SIG-M5 (cell line): Measurements from ENCODE around the gene VPS8.
"Not testable (repeated sequence)": the region's sequence is repeated elsewhere in the genome, so short reads cannot be mapped to it uniquely, and the experiment has no call there.

ENCODE experiments used
- DNase-seq: peaks from one replicate; lab custom pipeline; 2025; lab: John Stamatoyannopoulos, UW

The VPS8 gene

DNA sequence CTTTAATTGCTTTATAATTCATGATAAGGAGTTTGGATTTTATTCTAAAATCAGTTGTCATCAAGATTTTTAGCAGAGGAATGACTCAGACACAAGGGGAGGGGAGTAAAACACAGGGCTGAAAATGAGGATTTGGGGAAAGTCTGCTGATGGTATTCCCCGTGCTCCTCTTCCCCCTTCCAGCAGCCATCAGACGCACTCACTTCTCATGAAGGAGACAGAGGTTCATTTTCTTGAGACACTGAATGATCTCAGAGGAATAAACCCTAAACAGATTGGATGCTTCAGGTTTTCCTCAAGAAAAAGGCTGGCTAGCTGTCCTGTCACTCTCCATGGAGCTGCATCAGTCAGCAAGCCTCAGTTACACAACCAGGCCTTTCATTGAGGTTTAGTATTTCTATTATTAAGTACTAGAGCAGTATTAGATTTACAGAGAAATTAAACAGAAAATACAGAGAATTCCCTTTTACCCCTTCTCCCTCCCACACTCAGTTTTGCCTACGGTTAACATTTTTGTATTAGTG, 174.5 kb downstream of the VPS8 start:
- no peak for DNase-seq

GRCh38 chr3:184993394-184993793, 181.4 kb downstream of the VPS8 start:
- no peak for DNase-seq

DNA sequence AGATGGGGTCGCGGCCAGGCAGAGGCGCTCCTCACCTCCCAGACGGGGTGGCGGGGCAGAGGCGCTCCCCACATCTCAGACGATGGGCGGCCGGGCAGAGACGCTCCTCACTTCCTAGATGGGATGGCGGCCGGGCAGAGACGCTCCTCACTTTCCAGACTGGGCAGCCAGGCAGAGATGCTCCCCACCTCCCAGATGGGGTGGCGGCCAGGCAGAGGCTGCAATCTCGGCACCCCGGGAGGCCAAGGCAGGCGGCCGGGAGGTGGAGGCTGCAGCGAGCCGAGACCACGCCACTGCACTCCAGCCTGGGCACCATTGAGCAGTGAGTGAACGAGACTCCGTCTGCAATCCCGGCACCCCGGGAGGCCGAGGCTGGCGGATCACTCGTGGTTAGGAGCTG, 191.9 kb downstream of the VPS8 start:
- DNase-seq: not testable (repeated sequence)

DNA sequence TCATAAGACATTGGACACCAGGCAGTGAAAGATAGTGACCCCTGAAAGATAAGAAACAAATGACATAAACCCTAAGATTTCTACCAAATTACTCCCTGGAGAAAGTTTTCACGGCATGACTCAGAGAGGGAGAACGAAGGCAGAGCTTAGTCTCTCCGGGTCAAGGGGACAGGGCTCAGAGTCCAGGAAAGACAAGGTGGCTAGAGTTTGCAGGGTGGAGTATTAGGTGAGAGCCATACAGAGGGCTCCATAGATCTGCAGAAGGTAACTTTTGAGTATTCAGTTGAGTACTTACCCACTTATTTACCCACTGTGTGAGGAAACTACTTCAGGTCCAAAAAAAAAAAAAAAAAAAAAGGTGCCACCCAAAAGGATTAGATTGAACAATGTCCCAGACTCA, 197.7 kb downstream of the VPS8 start:
- DNase-seq: no peak

DNA sequence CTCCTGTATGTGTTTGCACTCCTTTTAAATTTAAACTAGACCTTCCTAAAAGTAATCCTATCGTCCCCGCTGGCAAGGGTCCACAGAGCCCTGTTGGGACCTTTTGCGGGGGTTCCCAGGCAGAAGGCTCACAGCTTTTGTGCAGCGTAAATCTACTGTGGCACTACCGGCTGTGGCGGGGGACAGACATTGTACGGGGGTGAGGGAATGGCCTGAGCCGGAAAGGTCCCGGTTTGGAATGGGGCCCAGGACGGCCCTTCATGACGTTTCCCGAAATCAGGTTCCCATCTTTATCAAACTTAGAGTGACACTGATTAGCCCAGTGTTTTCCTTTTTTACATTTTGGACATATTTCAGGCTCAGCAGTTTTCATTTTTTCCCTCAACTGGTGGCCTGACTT, 205.6 kb downstream of the VPS8 start:
- DNase-seq: not testable (repeated sequence)

- DNase-seq: not testable (repeated sequence)
Observed at GRCh38 chr3:185017996-185018395, 206.0 kb downstream of the VPS8 start.

DNA sequence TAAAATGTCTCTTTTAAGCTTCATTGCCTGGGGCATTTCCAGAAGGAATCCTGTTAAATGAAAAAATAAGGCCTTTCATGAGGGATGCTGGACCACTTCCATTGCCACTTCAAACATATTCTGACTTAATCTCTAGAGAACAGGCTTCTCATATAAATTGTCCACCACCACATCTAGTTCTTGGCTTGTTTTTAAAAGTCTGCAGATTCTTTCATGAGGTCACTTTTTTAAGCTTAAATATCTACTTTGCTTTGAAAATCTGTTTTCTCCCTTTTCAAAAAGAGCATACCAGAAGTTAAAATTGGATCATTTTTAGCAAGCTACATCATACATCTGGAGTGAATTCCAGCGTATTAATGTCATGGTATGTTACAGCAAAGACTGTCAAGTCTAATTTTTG, 209.3 kb downstream of the VPS8 start:
- DNase-seq: no peak

DNA sequence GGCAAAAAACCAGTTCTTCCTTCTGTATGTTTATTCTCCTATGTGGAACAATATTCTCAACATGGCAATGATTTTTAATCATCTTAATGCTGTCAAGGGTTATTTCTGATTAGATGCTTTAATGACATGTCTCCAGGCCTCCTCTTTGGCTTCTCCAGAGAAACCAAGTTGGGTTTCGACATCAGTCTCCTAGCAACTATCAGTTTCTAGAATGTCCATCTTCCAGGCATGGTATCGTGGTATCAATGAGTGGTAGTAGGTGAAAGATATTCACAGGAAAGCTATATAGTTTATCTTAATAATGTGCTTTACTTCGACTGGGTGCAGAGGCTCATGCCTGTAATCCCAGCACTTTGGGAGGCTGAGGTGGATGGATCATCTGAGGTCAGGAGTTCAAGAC, 212.4 kb downstream of the VPS8 start:
- DNase-seq: no peak

- no peak for DNase-seq
Observed at GRCh38 chr3:185024966-185025365, 213.0 kb downstream of the VPS8 start.

DNA sequence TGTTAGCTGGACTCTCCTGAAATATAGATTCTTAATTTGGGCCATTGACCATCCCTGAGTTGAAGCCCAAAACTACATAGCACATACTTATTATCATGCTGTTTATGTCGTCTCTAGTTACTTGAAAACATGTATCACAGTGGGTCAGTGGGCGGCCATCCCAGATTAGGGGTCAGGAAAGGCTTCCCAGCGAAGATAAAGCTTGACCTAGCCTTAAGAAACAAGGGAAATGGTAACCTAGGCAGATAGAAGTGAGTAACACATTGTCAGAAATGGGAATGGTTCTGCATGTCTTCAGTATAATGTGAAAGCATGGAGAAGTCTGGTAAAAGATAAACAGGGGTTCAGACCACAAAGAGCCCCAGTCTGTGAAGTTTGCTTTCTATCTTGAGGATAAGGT, 216.2 kb downstream of the VPS8 start:
- DNase-seq: no peak

- no peak for DNase-seq
Observed at GRCh38 chr3:185029086-185029485, 217.1 kb downstream of the VPS8 start.

- no peak for DNase-seq
Observed at GRCh38 chr3:185030399-185030798, 218.4 kb downstream of the VPS8 start.

GRCh38 chr3:185030951-185031350, 219.0 kb downstream of the VPS8 start:
- no peak for DNase-seq

DNA sequence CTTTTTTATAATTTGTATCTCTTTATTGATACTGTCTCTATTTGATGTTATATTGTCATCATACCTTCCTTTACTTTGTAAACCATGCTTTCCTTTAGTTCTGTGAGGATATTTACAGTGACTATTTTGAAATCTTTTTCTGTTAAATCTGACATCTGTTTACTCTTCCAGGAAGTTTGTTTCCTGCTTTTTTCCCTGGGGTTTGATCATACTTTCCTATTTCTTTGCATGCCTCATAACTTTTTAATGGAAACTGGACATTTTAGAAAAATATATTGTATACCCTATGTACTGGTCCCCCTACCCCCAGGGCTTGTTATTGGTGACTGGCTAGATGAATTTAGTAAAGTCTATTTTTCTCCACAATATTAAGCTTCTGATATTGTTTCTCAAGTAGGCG, 225.8 kb downstream of the VPS8 start:
- no peak for DNase-seq

GRCh38 chr3:185040425-185040824, 228.5 kb downstream of the VPS8 start:
- no peak for DNase-seq

- no peak for DNase-seq
Observed at GRCh38 chr3:185041540-185041939, 229.6 kb downstream of the VPS8 start.

- no peak for DNase-seq
Observed at GRCh38 chr3:185042312-185043050, 230.5 kb downstream of the VPS8 start.

DNA sequence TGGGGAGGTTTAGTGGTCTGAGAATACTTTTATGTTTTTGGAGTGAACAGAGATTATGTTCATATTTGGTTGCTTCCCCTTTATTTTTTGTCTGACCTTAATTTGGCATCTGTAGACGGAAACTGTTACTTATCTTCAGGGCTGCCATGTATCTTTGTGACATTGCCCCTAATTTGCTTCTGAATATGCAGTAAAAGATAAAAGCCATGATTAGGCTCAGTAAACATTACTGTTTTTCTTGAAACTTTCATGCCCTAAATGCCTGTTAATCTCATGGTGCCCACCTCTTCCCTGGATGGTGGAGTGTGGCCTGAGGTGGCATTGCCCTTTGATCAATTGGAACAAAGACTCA, 234.2 kb downstream of the VPS8 start:
- DNase-seq: no peak

DNA sequence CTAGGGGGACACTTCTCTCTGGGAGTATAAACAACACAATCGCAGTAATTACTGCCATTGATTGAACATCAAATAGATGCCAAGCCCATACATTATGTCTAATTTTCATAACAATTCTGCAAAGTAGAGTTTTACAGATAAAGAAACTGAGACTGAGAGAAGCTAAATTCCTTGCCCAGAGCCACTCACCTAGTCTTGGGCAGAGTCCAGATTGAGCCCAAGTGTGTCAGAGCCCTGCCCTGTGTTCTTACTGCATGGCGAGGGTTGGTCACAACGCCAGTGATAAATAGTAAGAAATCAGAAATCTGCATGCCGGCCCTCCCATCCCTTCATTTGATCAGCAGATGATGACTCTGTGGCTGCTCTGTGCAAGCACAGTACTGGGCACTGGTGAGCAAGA, 234.6 kb downstream of the VPS8 start:
- DNase-seq: no peak

DNA sequence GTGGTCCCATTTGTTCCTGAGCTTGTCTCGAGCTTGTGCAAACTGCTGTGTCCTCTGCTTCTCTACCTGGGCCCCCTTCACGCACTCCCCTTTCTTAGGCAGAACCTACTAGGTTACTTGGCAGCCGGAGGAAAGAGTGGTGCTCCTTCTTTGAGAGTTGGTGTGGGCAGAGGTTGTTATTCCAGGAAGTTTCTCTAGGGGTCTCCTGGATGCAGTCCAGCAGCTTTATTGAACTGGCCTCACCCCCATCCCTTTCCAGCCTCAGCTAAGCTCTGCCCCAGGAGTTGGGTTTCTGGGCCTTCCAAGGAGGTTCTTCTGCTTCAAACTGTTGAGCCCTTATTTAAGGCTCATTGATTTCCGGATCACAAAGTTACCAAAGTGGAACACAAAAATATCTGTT, 237.7 kb downstream of the VPS8 start:
- DNase-seq: no peak

DNA sequence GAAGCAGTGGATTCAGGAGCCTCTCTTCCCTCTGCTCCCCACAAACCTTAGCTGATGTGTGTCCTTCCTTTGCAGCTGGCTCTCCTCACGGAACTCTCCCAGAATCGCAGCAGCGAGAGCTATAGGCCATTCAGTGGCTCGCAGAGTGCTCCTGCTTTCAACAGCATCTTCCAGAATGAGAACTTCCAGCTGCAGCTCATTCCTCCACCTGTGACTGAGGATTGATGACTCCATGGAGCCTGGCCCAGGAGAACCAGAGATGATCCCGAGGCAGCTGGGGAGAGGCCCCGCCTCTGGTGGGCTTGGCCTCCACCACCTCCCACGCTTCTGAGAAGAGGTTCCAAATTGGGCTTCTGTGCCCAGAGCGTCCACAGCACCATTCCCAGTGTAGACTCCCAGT, 239.8 kb downstream of the VPS8 start:
- DNase-seq: no peak

DNA sequence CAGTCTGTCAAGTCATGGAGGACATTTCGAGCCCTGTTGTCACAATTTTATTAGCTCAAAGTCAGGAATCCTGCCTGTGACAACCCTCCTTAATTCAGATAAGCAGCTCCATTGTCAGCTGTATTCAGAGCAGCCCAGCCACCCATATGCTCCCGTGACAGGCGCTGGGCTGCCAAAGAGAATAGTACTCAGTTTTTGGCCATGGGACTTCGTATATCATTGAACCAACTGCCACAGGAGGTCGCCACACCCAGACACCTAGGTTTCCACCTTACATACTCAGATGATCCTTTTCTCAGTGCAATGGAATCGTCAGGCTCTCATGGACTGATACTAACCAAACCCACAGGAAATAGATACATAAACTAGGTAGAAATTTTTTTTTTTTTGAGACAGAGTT, 240.7 kb downstream of the VPS8 start:
- DNase-seq: no peak

- DNase-seq: no peak
Observed at GRCh38 chr3:185056908-185057307, 244.9 kb downstream of the VPS8 start.

DNA sequence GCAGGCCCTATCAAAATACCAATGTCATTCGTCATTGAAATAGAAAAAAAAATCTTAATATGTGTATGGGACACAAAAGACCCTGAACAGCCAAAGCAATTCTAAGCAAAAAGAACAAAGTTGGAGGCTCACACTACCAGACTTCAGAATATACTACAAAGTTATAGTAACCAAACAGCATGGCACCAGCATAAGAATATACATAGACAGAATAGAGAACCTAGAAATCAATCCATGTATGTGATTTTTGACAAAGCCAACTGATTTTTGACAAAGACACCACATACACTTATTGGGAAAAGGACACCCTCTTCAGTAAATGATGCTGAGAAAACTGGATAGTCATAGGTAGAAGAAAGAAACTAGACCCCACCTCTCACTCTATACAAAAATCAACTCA, 245.9 kb downstream of the VPS8 start:
- DNase-seq: no peak
